H1 (cell line): ENCODE measurements around the gene ZNF333. TPM values are rescaled to one million over a fixed set of nuclear protein-coding genes. Genes with fewer than 3 reads are reported as not detected.

ENCODE experiments used
- ATF2 ChIP-seq: IDR thresholded peaks from 2 replicates; pipeline ENCODE4 v1.6.1; 2012; ENCODE audit warnings: low read length, inconsistent platforms
- CHD7 ChIP-seq: fragments of 300-600 bp; sonication (generic); IDR thresholded peaks from 2 replicates; pipeline ENCODE4 v1.7.1; 2012; ENCODE audit warnings: low read length, moderate library complexity, mild to moderate bottlenecking, inconsistent platforms; ENCODE audit not compliant: insufficient replicate concordance
- CTCF ChIP-seq, 3 experiments: IDR thresholded peaks; 1 replicate in 2 of 3; 2 replicates in 1 of 3; pipeline versions ENCODE4 v1.5.1 to v1.6.1; 2011; ENCODE audit warnings: low read length in 3 of 3, mild to moderate bottlenecking in 3 of 3, inconsistent platforms in 2 of 3, low read depth in 1 of 3, moderate library complexity in 1 of 3; ENCODE audit not compliant: insufficient read depth in 1 of 3; ENCODE audit errors: control extremely low read depth in 1 of 3
- KDM1A ChIP-seq: fragments of 200-600, 300-600 bp; sonication (generic); IDR thresholded peaks from 2 replicates; pipeline ENCODE4 v1.7.1; 2016; ENCODE audit warnings: mild to moderate bottlenecking, low read length, borderline replicate concordance
- RAD21 ChIP-seq, 2 experiments: IDR thresholded peaks in 1 of 2; conservative IDR thresholded peaks in 1 of 2; 2 replicates each; pipeline ENCODE4 v1.6.1; 2011; ENCODE audit warnings: low read depth in 2 of 2, low read length in 2 of 2, improper control_type of control experiment in 1 of 2, inconsistent platforms in 1 of 2, mild to moderate bottlenecking in 1 of 2, moderate library complexity in 1 of 2
- polyA plus RNA-seq, 7 experiments: library from polyadenylated mRNA; depleted of rRNA in 3 of 7; stranded (reverse) in 5 of 7; unstranded in 2 of 7; fragments of >200 nt in 5 of 7; fragments of 200-250 nt in 2 of 7; gene quantifications; 1 replicate in 5 of 7; 2 replicates in 1 of 7; 4 replicates in 1 of 7; pipeline versions ENCODE4 v1.2.1 to v1.2.3, GENCODE V29; 2011 to 2013; ENCODE audit warnings: missing spikeins in 2 of 7, mixed read lengths in 2 of 7
- total RNA-seq: library from RNA; stranded (reverse); fragmentation: NEBNext Ultra II Directional; extraction: Animal tissue kit (Norgen Biotek cat#: 25700); gene quantifications from 2 replicates; pipeline ENCODE4 v1.2.1, GENCODE V29; 2021

Gene ZNF333
- total and polyA plus RNA-seq, 2 of the 8 experiments (the other 6 are each of a cell fraction or from before 2014, with no cell fraction given): 7.3 to 8.4 TPM

GRCh38 chr19:14686411-14686810, 3.4 kb upstream of the ZNF333 start (continued):
- TF ChIP-seq CHD7 (no peak), RAD21 (IDR thresholded peaks at IDR 0.05 in 1 of 2, conservative IDR thresholded peaks at IDR 0.05 in 1 of 2; ENCODE audit: low read depth in 2 of 2, low read length in 2 of 2) (peak; percentile 52 to 59), KDM1A (peak; percentile 49; the same call in 1 of the 2 replicates), CTCF (IDR thresholded peaks at IDR 0.05; ENCODE audit: control extremely low read depth in 1 of 3, insufficient read depth in 1 of 3, low read depth in 1 of 3, low read length in 3 of 3) (peak in 2 of 3 experiments; percentile 25 to 36; a peak in 3 of 4 replicates), ATF2 (no peak)
